HepG2 (cell line): ENCODE measurements around the gene COL9A1.

ENCODE experiments used
- CTCF ChIP-seq: sonication (generic); formaldehyde crosslinking; IDR thresholded peaks from 2 replicates; pipeline ENCODE4 v1.5.0; 2020; ENCODE audit warnings: mild to moderate bottlenecking, missing genetic modification reagents, moderate library complexity
- HDAC6 ChIP-seq: fragments of 200-600 bp; sonication (generic); IDR thresholded peaks from 2 replicates; pipeline ENCODE4 v1.7.0; 2017; ENCODE audit warnings: mild to moderate bottlenecking, antibody characterized with exemption, low read length, low read depth
- IRX3 ChIP-seq: sonication (generic); formaldehyde crosslinking; IDR thresholded peaks from 2 replicates; pipeline ENCODE4 v1.8.1; 2023; ENCODE audit warnings: mild to moderate bottlenecking, low read depth, missing genetic modification reagents, borderline replicate concordance
- NR3C1 ChIP-seq: sonication (generic); formaldehyde crosslinking; IDR thresholded peaks from 2 replicates; pipeline ENCODE4 v1.4.0; 2020; ENCODE audit warnings: missing genetic modification reagents
- ZNF138 ChIP-seq: sonication (generic); formaldehyde crosslinking; IDR thresholded peaks from 2 replicates; pipeline ENCODE4 v1.5.0; 2020; ENCODE audit warnings: mild to moderate bottlenecking, low read depth, missing genetic modification reagents
- ZNF253 ChIP-seq: sonication (generic); formaldehyde crosslinking; IDR thresholded peaks from 2 replicates; pipeline ENCODE4 v1.8.0; 2022; ENCODE audit warnings: mild to moderate bottlenecking, missing genetic modification reagents, borderline replicate concordance

- no peak for TF ChIP-seq CTCF (CRISPR knock-in tag)
- no peak for TF ChIP-seq HDAC6
- TF ChIP-seq IRX3 = no peak
- TF ChIP-seq NR3C1 (CRISPR knock-in tag) = no peak
- no peak for TF ChIP-seq ZNF138 (CRISPR knock-in tag)
- TF ChIP-seq ZNF253 (CRISPR knock-in tag) = no peak
Observed at GRCh38 chr6:70198785-70199184, 104.1 kb downstream of the COL9A1 start.
